Thymus (tissue), 11 donors: Measurements from ENCODE around the gene P2RX7. TPM values are rescaled to one million over a fixed set of nuclear protein-coding genes. Genes with fewer than 3 reads are reported as not detected.

Experiments used
- DNase-seq, 9 donors: peaks; one replicate each; pipeline ENCODE4 v3.0.0-alpha.2; 2013; ENCODE audit warnings: low spot score in 9 of 9, low read depth in 6 of 9, missing footprints in 1 of 9
- H3K27ac ChIP-seq, 2 donors: one replicate each; pipeline ENCODE4 v1.5.1; 2013; ENCODE audit warnings: control low read depth in 1 of 2, low read depth in 1 of 2, low read length in 1 of 2, mild to moderate bottlenecking in 1 of 2, moderate library complexity in 1 of 2
- H3K27me3 ChIP-seq, 2 donors: one replicate each; pipeline ENCODE4 v1.5.1; 2013; ENCODE audit warnings: low read length in 1 of 2; ENCODE audit not compliant: control insufficient read depth in 2 of 2, insufficient read depth in 1 of 2
- H3K36me3 ChIP-seq, 2 donors: one replicate each; pipeline ENCODE4 v1.5.1; 2013; ENCODE audit warnings: low read length in 1 of 2, mild to moderate bottlenecking in 1 of 2, moderate library complexity in 1 of 2; ENCODE audit not compliant: control insufficient read depth in 2 of 2, insufficient read depth in 2 of 2
- H3K4me1 ChIP-seq, 2 donors: one replicate each; pipeline ENCODE4 v1.5.1; 2013; ENCODE audit warnings: low read length in 2 of 2; ENCODE audit not compliant: control insufficient read depth in 2 of 2, insufficient read depth in 2 of 2
- H3K4me3 ChIP-seq, 2 donors: one replicate each; pipeline ENCODE4 v1.5.1; 2013; ENCODE audit warnings: low read length in 2 of 2, control low read depth in 1 of 2, mild to moderate bottlenecking in 1 of 2
- H3K9me3 ChIP-seq, 2 donors: one replicate each; pipeline ENCODE4 v1.5.1; 2013; ENCODE audit warnings: low read length in 1 of 2, mild to moderate bottlenecking in 1 of 2; ENCODE audit not compliant: control insufficient read depth in 2 of 2, insufficient read depth in 1 of 2
- WGBS: extraction: QIAGEN DNeasy Blood & Tissue Kit; methylation state at CpG from one replicate; pipeline ENCODE4 v1.1.7; 2013; 5-methylcytosine and 5-hydroxymethylcytosine counted together
- polyA plus RNA-seq: library from polyadenylated mRNA; stranded (reverse); fragments of 200-250 nt; gene quantifications from one replicate; pipeline ENCODE4 v1.2.3, GENCODE V29; 2013
- total RNA-seq: library from RNA; stranded (reverse); fragments of 120-200 nt; gene quantifications from one replicate; pipeline ENCODE4 v1.2.4, GENCODE V29; 2013
- donor health status: healthy.

Gene P2RX7
- total and polyA plus RNA-seq, 2 donors, result 1.7 to 2.3 TPM

GRCh38 chr12:121186826-121187225 lies 54.1 kb downstream of the P2RX7 start:
- H3K27ac ChIP-seq, result no peak overlapping the region
- no peak overlapping the region for H3K4me3 ChIP-seq
- no peaks in the 10 kb centered on the region for H3K9me3 ChIP-seq
- no peaks in the 10 kb centered on the region for H3K27me3 ChIP-seq
- H3K36me3 ChIP-seq, result peaks cover 0 to 2% of the 10 kb centered on the region in 2 donors
- H3K4me1 ChIP-seq, result peaks cover 0 to 3% of the 10 kb centered on the region in 2 donors
- 91% methylated on average over 2 of the region's 2 CpGs for WGBS
- no peak for DNase-seq

GRCh38 chr12:121187501-121187900 lies 54.8 kb downstream of the P2RX7 start:
- no peak overlapping the region for H3K27ac ChIP-seq
- no peak overlapping the region for H3K4me3 ChIP-seq
- DNase-seq, result no peak
- peaks cover 0 to 3% of the 10 kb centered on the region in 2 donors for H3K4me1 ChIP-seq
- H3K9me3 ChIP-seq, result no peaks in the 10 kb centered on the region
- 94% methylated on average over 7 of the region's 7 CpGs for WGBS
- no peaks in the 10 kb centered on the region for H3K27me3 ChIP-seq
- H3K36me3 ChIP-seq, result peaks cover 0 to 2% of the 10 kb centered on the region in 2 donors

- peaks cover 0 to 3% of the 10 kb centered on the region in 2 donors for H3K4me1 ChIP-seq
- DNase-seq, result no peak
- no peaks in the 10 kb centered on the region for H3K27me3 ChIP-seq
- 97% methylated on average over 2 of the region's 2 CpGs for WGBS
- no peak overlapping the region for H3K4me3 ChIP-seq
- H3K27ac ChIP-seq, result no peak overlapping the region
- H3K36me3 ChIP-seq, result peaks cover 0 to 2% of the 10 kb centered on the region in 2 donors
- H3K9me3 ChIP-seq, result no peaks in the 10 kb centered on the region
Observed at GRCh38 chr12:121188227-121188626, 55.6 kb downstream of the P2RX7 start.

GRCh38 chr12:121189131-121189530 lies 56.5 kb downstream of the P2RX7 start:
- peaks cover 0 to 3% of the 10 kb centered on the region in 2 donors for H3K4me1 ChIP-seq
- H3K9me3 ChIP-seq, result no peaks in the 10 kb centered on the region
- peaks cover 0 to 2% of the 10 kb centered on the region in 2 donors for H3K36me3 ChIP-seq
- H3K4me3 ChIP-seq, result no peak overlapping the region
- no peak overlapping the region for H3K27ac ChIP-seq
- WGBS, result 99% methylated on average over 9 of the region's 9 CpGs
- no peaks in the 10 kb centered on the region for H3K27me3 ChIP-seq
- DNase-seq, result no peak

- 95% methylated on average over 9 of the region's 9 CpGs for WGBS
- Histone ChIP-seq H3K9me3 (no peaks in the 10 kb centered on the region), H3K27ac (no peak overlapping the region), H3K36me3 (no peaks in the 10 kb centered on the region), H3K4me3 (no peak overlapping the region), H3K4me1 (peaks cover 0 to 3% of the 10 kb centered on the region in 2 donors), H3K27me3 (no peaks in the 10 kb centered on the region)
- DNase-seq, result no peak
Observed at GRCh38 chr12:121189619-121190155, 57.0 kb downstream of the P2RX7 start.

- H3K9me3 ChIP-seq, result no peaks in the 10 kb centered on the region
- WGBS, result 77% methylated on average over 2 of the region's 2 CpGs
- H3K27ac ChIP-seq, result no peak overlapping the region
- no peak for DNase-seq
- no peak overlapping the region for H3K4me3 ChIP-seq
- H3K4me1 ChIP-seq, result peaks cover 0 to 3% of the 10 kb centered on the region in 2 donors
- no peaks in the 10 kb centered on the region for H3K27me3 ChIP-seq
- no peaks in the 10 kb centered on the region for H3K36me3 ChIP-seq
Observed at GRCh38 chr12:121190523-121191031, 57.9 kb downstream of the P2RX7 start.

- Histone ChIP-seq H3K27me3 (no peaks in the 10 kb centered on the region), H3K9me3 (no peaks in the 10 kb centered on the region), H3K36me3 (no peaks in the 10 kb centered on the region), H3K4me3 (no peak overlapping the region), H3K27ac (no peak overlapping the region), H3K4me1 (peaks cover 0 to 3% of the 10 kb centered on the region in 2 donors)
- WGBS, result 98% methylated on average over 3 of the region's 3 CpGs
- no peak for DNase-seq
Observed at GRCh38 chr12:121191151-121191550, 58.5 kb downstream of the P2RX7 start.

- no peaks in the 10 kb centered on the region for H3K27me3 ChIP-seq
- H3K4me1 ChIP-seq, result peaks cover 0 to 6% of the 10 kb centered on the region in 2 donors
- peak in 5 of 9 donors; percentile 13 to 54 (median 14) for DNase-seq
- H3K27ac ChIP-seq, result no peak overlapping the region
- no peak overlapping the region for H3K4me3 ChIP-seq
- no peaks in the 10 kb centered on the region for H3K9me3 ChIP-seq
- WGBS, result 12% methylated on average over 6 of the region's 6 CpGs
- no peaks in the 10 kb centered on the region for H3K36me3 ChIP-seq
Observed at GRCh38 chr12:121196902-121197301, 64.2 kb downstream of the P2RX7 start.

GRCh38 chr12:121198949-121199348 lies 66.3 kb downstream of the P2RX7 start:
- DNase-seq, result no peak
- Histone ChIP-seq H3K27ac (no peak overlapping the region), H3K9me3 (no peaks in the 10 kb centered on the region), H3K4me3 (no peak overlapping the region), H3K4me1 (peaks cover 0 to 6% of the 10 kb centered on the region in 2 donors), H3K36me3 (no peaks in the 10 kb centered on the region), H3K27me3 (no peaks in the 10 kb centered on the region)
- whole genome bisulfite sequencing, result 81% methylated on average over 7 of the region's 7 CpGs
